GM12878 (cell line): Measurements from ENCODE around the gene THNSL1.

Experiments used
- CEBPB ChIP-seq, 2 experiments: fragments of 150-350 bp in 1 of 2; IDR thresholded peaks; 2 replicates each; pipeline ENCODE4 v1.6.1; 2012 to 2014; ENCODE audit warnings: low read depth in 2 of 2, low read length in 2 of 2, borderline replicate concordance in 1 of 2, inconsistent platforms in 1 of 2
- CHD2 ChIP-seq: IDR thresholded peaks from 2 replicates; pipeline ENCODE4 v1.6.1; 2011; ENCODE audit warnings: low read depth, low read length, improper control_type of control experiment, borderline replicate concordance
- EP300 ChIP-seq, 2 experiments: fragments of 150-350 bp in 1 of 2; IDR thresholded peaks; 2 replicates each; pipeline ENCODE4 v1.6.1; 2011 to 2012; ENCODE audit warnings: low read depth in 2 of 2, low read length in 2 of 2, borderline replicate concordance in 1 of 2, improper control_type of control experiment in 1 of 2, inconsistent platforms in 1 of 2; ENCODE audit not compliant: control insufficient read depth in 1 of 2
- MAX ChIP-seq: IDR thresholded peaks from 2 replicates; pipeline ENCODE4 v1.6.1; 2012; ENCODE audit warnings: low read depth, low read length, improper control_type of control experiment
- MEF2B ChIP-seq: fragments of 450-650 bp; IDR thresholded peaks from 2 replicates; pipeline ENCODE4 v1.6.1; 2018; ENCODE audit warnings: mild to moderate bottlenecking, moderate library complexity; ENCODE audit not compliant: partially characterized antibody, poor library complexity, severe bottlenecking
- MXI1 ChIP-seq: fragments of 150-350 bp; IDR thresholded peaks from 2 replicates; pipeline ENCODE4 v1.6.1; 2011; ENCODE audit warnings: low read depth, mild to moderate bottlenecking, inconsistent platforms, low read length, improper control_type of control experiment
- TARDBP ChIP-seq: IDR thresholded peaks from 2 replicates; pipeline ENCODE4 v1.6.1; 2016; ENCODE audit warnings: borderline replicate concordance
- TF ChIP-seq, protein P1 (sequence below), 3 experiments: IDR thresholded peaks in 2 of 3; conservative IDR thresholded peaks in 1 of 3; 2 replicates each; pipeline ENCODE4 v1.5.1; 2011; ENCODE audit warnings: low read depth in 3 of 3, low read length in 3 of 3, mild to moderate bottlenecking in 3 of 3, control low read depth in 2 of 3, moderate library complexity in 2 of 3, inconsistent platforms in 1 of 3, mixed read lengths in 1 of 3; ENCODE audit not compliant: control insufficient read depth in 2 of 3, insufficient read depth in 1 of 3; ENCODE audit errors: extremely low read depth in 1 of 3

GRCh38 chr10:24971374-24971773, 45.0 kb upstream of the THNSL1 start:
- no peak for TF ChIP-seq TARDBP
- TF ChIP-seq, protein P1, sequence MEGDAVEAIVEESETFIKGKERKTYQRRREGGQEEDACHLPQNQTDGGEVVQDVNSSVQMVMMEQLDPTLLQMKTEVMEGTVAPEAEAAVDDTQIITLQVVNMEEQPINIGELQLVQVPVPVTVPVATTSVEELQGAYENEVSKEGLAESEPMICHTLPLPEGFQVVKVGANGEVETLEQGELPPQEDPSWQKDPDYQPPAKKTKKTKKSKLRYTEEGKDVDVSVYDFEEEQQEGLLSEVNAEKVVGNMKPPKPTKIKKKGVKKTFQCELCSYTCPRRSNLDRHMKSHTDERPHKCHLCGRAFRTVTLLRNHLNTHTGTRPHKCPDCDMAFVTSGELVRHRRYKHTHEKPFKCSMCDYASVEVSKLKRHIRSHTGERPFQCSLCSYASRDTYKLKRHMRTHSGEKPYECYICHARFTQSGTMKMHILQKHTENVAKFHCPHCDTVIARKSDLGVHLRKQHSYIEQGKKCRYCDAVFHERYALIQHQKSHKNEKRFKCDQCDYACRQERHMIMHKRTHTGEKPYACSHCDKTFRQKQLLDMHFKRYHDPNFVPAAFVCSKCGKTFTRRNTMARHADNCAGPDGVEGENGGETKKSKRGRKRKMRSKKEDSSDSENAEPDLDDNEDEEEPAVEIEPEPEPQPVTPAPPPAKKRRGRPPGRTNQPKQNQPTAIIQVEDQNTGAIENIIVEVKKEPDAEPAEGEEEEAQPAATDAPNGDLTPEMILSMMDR (IDR thresholded peaks at IDR 0.05 in 2 of 3, conservative IDR thresholded peaks at IDR 0.05 in 1 of 3; ENCODE audit: control insufficient read depth in 2 of 3, extremely low read depth in 1 of 3, insufficient read depth in 1 of 3, low read depth in 3 of 3, low read length in 3 of 3) = no peak
- TF ChIP-seq CEBPB (IDR thresholded peaks at IDR 0.05; ENCODE audit: borderline replicate concordance in 1 of 2, low read depth in 2 of 2, low read length in 2 of 2) = no peak
- no peak for TF ChIP-seq MAX
- no peak for TF ChIP-seq MXI1
- no peak for TF ChIP-seq MEF2B
- no peak for TF ChIP-seq CHD2
- no peak for TF ChIP-seq EP300 (IDR thresholded peaks at IDR 0.05; ENCODE audit: borderline replicate concordance in 1 of 2, control insufficient read depth in 1 of 2, low read depth in 2 of 2, low read length in 2 of 2)
